ENCODE measurements around the gene RBM18. TPM values are rescaled to one million over a fixed set of nuclear protein-coding genes. Genes with fewer than 3 reads are reported as not detected.
A peak's percentile ranks its signal among the peaks of the same experiment; 100 is the strongest.

Gene RBM18
- total RNA-seq, 1 donor from 2014 or later = 15.3 TPM

GRCh38 chr9:122302237-122303093, 37.8 kb upstream of the RBM18 start:
- ATAC-seq (ENCODE audit: low read depth) (no peak), DNase-seq (no peak)
- no peaks in the 10 kb centered on the region for H3K27me3 Mint-ChIP-seq
- no peak for TF ChIP-seq CTCF (IDR thresholded peaks at IDR 0.05)
- ChIA-PET POLR2A (no interaction called here), CTCF (no interaction called here)
- no peak overlapping the region for H3K27ac Mint-ChIP-seq
- H3K36me3 Mint-ChIP-seq (ENCODE audit: low read depth) = peaks cover 80% of the 10 kb centered on the region
- no peak overlapping the region for H3K4me3 Mint-ChIP-seq
- intact Hi-C loops (cut with micrococcal nuclease) = no loop called here
- H3K4me1 Mint-ChIP-seq = no peaks in the 10 kb centered on the region
- no peaks in the 10 kb centered on the region for H3K9me3 Mint-ChIP-seq

GRCh38 chr9:122297512-122297911, 32.9 kb upstream of the RBM18 start:
- Mint-ChIP-seq H3K4me3 (no peak overlapping the region), H3K36me3 (ENCODE audit: low read depth) (peaks cover 86% of the 10 kb centered on the region), H3K27me3 (no peaks in the 10 kb centered on the region), H3K4me1 (no peaks in the 10 kb centered on the region), H3K9me3 (no peaks in the 10 kb centered on the region), H3K27ac (no peak overlapping the region)
- DNase-seq (no peak), ATAC-seq (ENCODE audit: low read depth) (no peak)
- intact Hi-C loops (cut with micrococcal nuclease) = no loop called here
- CTCF ChIA-PET = no interaction called here
- POLR2A ChIA-PET = no interaction called here
- no peak for TF ChIP-seq CTCF (IDR thresholded peaks at IDR 0.05)

DNA sequence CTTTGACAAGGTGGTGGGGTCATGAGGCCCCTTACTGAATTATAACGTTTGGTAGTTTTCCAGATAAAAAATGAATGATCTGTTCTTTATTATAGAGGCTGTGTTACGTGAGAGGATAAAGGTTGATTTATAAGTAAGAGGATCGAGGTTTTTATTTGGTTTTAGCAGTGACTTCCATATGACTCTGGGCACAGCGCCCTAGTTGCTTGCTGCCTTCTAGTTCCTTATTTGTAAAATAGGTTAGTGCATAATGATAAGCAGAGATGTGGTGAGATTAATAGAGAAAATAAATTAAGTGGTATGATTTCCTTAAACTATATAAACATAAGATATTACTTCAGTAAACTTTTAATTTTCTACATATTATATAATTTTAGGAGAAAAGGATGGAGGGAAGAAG, 29.9 kb upstream of the RBM18 start:
- intact Hi-C loops (cut with micrococcal nuclease) = no loop called here
- no peak for TF ChIP-seq CTCF (IDR thresholded peaks at IDR 0.05)
- Mint-ChIP-seq H3K27ac (no peak overlapping the region), H3K9me3 (no peaks in the 10 kb centered on the region), H3K4me3 (no peak overlapping the region), H3K36me3 (ENCODE audit: low read depth) (peaks cover 85% of the 10 kb centered on the region), H3K4me1 (peaks cover 5% of the 10 kb centered on the region), H3K27me3 (no peaks in the 10 kb centered on the region)
- ChIA-PET CTCF (no interaction called here), POLR2A (no interaction called here)
- DNase-seq (no peak), ATAC-seq (ENCODE audit: low read depth) (no peak)

DNA sequence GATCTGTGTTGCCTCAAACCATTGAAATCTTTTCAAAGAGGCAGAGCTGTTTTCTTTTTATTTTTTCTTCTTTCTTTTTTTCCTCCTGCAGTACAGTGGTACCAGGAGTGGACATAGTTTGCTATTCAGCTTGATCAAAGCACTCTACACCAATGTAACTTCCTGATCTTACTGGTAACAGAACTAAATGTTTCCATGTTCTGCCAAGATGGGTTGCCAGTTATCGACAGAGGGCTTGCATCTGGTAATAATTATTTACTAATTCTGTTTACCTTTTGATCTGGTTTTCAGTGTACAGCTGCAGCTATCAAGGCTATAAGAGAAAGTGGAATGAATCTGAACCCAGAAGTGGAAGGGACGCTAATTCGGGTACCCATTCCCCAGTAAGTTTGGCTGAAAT, 26.8 kb upstream of the RBM18 start:
- no peaks in the 10 kb centered on the region for H3K9me3 Mint-ChIP-seq
- ATAC-seq (ENCODE audit: low read depth) (no peak), DNase-seq (no peak)
- TF ChIP-seq CTCF (IDR thresholded peaks at IDR 0.05) = no peak
- no peaks in the 10 kb centered on the region for H3K27me3 Mint-ChIP-seq
- no peak overlapping the region for H3K4me3 Mint-ChIP-seq
- ChIA-PET POLR2A (no interaction called here), CTCF (interaction anchor here (1.3 kb wide), 1 partner anchor 167 kb away, joined by 3 read pairs; no protein-coding TSS in a partner anchor)
- peaks cover 87% of the 10 kb centered on the region for H3K36me3 Mint-ChIP-seq (ENCODE audit: low read depth)
- intact Hi-C loops (cut with micrococcal nuclease) = no loop called here
- H3K4me1 Mint-ChIP-seq = peaks cover 30% of the 10 kb centered on the region
- H3K27ac Mint-ChIP-seq = no peak overlapping the region

DNA sequence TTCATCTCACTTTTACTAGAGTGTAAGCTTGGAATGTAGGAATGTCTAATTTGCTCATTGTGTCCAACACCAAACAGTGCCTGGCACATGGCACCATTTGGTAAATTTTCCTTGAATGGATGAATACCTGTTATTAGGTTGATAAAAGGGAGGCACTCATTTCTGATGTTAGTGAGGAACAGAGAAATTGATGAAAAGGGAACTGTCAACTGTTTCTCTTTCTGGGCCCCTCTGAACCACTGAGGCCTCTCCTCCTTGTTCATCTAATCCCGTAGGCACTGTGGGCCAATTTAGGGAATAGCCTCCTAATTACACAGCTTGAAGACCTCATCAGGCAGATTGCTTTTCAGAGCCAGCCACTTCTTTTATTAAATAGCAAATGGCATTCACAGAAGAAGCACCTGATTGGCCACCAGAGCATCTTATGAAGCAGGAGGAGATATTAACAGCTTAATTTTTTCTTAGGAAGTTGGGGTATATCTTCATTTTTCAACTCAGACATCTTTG, 22.6 kb upstream of the RBM18 start:
- POLR2A ChIA-PET = interaction anchor here (0.9 to 2.3 kb wide), 2 partner anchors 23 to 654 kb away, joined by 3 to 7 read pairs; partner anchors contain the start of genes MRRF, RABGAP1 and RBM18
- intact Hi-C loops (cut with micrococcal nuclease) = no loop called here
- ATAC-seq (ENCODE audit: low read depth) (peak; percentile 53), DNase-seq (no peak)
- TF ChIP-seq CTCF (IDR thresholded peaks at IDR 0.05) = no peak
- CTCF ChIA-PET = interaction anchor here (1.2 kb wide), 1 partner anchor 23 kb away, joined by 4 read pairs; the partner anchor contains the start of genes MRRF and RBM18
- no peak overlapping the region for H3K4me3 Mint-ChIP-seq
- peaks cover 41% of the 10 kb centered on the region for H3K4me1 Mint-ChIP-seq
- H3K27me3 Mint-ChIP-seq = no peaks in the 10 kb centered on the region
- H3K36me3 Mint-ChIP-seq (ENCODE audit: low read depth) = peaks cover 80% of the 10 kb centered on the region
- H3K27ac Mint-ChIP-seq = peak overlapping the region; percentile 43
- H3K9me3 Mint-ChIP-seq = no peaks in the 10 kb centered on the region
